ENCODE data around the gene MAP7. TPM values are rescaled to one million over a fixed set of nuclear protein-coding genes. Genes with fewer than 3 reads are reported as not detected.
"Not testable (repeated sequence)": the region's sequence is repeated elsewhere in the genome, so short reads cannot be mapped to it uniquely, and the experiment has no call there.

MAP7 gene
- total RNA-seq, 1 donor from 2014 or later: 3.2 TPM

DNA sequence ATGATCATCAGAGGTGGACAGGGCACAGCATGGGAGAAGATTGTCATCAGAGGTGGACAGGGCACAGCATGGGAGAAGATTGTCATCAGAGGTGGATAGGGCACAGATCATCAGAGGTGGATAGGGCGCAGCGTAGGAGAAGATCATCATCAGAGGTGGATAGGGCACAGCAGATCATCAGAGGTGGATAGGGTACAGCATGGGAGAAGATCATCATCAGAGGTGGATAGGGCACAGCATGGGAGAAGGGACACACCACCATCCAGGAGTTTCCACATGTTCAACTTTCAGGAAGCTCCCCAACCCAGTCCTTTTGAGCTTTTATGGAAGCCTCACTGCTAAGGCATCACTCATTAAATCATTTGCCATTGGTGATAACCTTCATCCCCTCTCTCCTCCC, 104.1 kb downstream of the MAP7 start:
- intact Hi-C loops (cut with DNase I): no loop called here
- ATAC-seq (no peak), DNase-seq (ENCODE audit: missing footprints) (no peak)

DNA sequence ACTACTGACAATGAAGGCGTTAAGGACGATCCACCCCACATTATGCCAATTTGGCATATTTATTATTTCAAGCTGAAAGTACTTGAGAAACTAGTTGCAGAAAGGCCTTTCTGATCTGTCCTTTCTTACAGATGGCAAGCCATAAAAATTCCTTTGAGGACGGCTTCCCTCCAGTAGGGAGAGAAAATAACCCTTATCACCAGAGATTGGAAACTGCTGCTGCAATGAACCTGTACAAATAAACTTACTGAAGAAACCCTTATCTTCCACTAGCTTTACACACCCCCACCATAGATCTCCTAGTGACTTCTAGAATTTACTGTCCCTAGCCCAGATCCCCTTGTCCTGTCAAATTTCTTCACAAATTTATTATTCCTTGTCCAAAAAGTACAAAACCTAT, 105.2 kb downstream of the MAP7 start:
- DNase-seq (ENCODE audit: missing footprints): no peak
- intact Hi-C loops (cut with DNase I): no loop called here
- no peak for ATAC-seq

DNA sequence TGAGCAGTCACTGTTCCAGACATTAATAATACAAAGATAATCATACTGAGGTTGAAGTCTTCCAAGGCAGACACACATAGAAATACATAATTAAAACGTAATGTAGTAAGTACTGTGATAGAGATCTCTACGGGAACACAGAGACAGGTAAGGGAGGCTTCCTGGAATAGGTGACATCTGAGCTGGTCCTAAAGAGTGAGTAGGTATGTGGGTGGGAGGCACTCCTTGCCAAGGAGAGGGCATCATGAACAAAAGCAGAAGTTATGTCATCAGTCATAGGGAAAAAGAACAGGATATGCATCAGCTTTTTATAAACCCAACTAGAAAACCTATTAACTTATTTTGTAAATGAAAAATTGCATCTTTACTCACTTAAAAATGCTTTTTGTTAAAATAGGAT, 110.0 kb downstream of the MAP7 start:
- intact Hi-C loops (cut with DNase I): no loop called here
- ATAC-seq (no peak), DNase-seq (ENCODE audit: missing footprints) (no peak)

DNA sequence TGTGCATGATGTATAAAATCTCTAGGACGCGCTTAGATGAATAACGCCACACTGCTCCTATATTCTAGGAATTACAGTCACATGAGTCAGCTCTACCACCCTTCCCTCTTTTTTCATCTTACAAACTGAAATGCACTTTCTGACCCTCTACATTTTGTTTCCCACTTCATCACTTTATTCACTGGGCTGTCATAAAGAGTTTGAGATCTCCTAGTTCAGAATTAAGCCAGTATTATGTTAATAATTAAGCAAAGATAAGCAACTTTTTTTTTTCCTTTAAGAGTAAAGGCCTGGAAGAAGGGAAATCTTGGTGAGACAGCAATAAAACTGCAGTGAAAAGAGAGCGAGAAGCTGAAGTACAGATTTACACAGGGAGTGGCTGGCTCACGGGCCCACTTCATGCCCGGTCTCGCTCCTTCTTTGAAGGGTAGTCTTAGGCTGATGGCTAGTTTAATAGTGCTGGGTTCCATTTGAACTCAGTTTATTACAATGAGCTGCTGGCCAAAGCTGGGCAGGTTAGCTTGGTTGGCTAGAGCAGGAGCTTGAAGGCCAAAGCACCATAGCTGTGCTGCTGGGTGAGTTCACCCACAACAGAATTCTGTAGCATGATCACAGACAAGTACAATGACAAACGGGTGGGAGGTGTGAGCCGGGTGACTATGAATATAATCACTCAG, 110.6 kb downstream of the MAP7 start:
- DNase-seq (ENCODE audit: missing footprints) (no peak), ATAC-seq (no peak)
- intact Hi-C loops (cut with DNase I): no loop called here

DNA sequence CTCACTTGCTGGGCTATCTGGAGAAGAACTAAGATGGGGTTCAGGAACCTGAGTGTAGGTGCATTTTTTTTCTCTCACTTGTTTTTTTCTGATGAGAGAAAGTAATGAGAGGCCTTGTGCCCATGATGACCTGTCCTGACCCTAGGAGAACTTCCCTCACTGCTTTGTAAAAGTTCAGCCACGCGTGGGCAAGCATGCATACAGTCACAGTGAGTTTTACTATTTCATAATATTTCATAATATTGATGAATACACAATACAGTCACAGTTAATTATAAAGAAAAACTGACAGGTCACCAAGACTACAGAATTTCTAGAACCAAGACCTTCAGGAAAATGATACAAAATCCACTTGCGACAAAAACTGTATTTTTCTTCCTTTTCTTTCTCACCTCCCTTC, 111.8 kb downstream of the MAP7 start:
- intact Hi-C loops (cut with DNase I): no loop called here
- ATAC-seq: no peak
- no peak for DNase-seq (ENCODE audit: missing footprints)

DNA sequence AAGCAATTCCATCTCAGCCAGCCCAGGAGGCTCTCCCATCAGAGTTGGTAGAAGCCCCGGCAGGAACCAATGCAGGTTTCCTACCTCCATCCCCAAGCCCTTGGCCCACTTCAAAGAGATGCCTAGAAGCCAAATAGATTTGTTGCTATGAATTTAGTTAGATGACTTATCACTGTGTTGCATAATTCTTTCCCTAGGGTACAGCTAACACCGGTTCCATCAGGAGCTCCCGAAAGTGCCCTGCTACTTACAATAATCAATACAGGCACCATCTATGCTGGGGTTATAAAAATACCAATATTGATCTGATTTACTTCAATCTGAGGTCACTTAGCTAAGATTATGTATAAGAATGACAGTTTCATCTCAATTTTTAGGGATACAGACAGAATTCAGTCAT, 113.0 kb downstream of the MAP7 start:
- intact Hi-C loops (cut with DNase I): no loop called here
- DNase-seq (ENCODE audit: missing footprints) (no peak), ATAC-seq (no peak)

DNA sequence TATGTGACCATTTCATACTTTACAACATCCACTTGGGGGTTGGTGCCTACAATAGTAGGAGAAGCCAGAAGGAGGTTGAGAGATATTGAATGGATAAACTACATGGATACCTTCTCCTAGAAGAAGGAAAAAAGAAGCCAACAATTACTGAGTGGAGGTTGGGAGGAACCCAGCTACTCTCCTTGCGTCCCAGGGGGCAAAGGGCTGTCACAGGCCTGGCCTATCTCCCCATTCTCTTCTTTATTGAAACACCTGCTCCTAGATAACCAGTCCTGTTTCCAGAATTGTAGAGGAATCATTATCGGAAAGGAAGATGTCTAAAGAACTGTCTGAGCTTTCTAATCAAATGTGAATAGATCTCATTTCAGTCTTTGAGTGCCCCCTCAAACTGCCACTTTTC, 115.1 kb downstream of the MAP7 start:
- no peak for ATAC-seq
- DNase-seq (ENCODE audit: missing footprints): no peak
- intact Hi-C loops (cut with DNase I): no loop called here

DNA sequence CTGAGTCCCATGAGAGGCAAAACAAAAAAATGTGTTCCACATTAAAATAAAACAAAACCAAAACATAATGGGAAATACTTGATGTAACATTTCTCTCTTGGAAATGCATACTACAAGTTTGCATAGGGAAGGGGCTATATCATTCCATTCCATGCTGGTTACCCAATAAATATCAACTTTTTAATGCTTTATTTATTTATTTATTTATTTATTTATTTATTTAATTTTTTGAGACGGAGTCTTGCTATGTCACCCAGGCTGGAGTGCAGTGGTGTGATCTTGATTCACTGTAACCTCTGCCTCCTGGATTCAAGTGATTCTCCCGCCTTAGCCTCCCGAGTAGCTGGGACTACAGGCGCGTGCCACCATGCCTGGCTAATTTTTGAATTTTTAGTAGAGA, 118.9 kb downstream of the MAP7 start:
- intact Hi-C loops (cut with DNase I); ATAC-seq; DNase-seq (ENCODE audit: missing footprints): not testable (repeated sequence)

DNA sequence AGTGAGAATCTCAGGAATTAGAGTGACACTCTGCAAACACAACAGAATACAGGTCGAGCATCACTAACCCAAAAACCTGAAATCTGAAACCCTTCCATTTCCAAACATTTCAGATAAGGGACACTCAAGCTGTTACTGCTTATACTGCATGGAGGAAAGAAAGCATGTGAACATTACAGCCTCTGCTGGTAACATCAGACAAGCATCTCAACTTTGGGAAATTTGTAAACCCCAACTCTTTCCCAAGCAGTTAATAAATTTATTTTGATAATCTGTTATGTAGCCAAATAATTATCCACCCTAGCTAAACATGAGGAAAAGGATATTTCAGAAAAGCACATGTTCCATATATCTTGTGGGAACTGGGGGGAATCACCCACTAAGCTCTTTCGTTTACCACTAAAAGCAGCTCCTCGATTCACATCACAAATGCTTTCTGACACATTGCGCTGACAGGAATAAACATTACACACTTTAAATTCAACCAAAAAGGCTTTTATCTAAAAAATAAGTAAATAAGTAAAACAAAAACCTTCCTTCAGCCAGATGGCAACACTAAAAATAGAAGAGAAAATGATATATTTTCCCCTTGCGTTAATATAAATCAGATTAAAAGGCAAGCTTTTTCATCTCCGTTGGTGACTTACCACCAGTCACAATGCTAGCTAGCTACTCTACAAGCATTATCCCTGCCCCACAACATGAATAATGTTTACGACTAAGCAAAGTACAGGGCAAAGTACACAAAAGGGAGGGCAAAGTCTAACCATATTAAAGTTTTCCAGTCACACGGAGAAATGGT, 120.8 kb downstream of the MAP7 start:
- no peak for ATAC-seq
- intact Hi-C loops (cut with DNase I): no loop called here
- DNase-seq (ENCODE audit: missing footprints): no peak

DNA sequence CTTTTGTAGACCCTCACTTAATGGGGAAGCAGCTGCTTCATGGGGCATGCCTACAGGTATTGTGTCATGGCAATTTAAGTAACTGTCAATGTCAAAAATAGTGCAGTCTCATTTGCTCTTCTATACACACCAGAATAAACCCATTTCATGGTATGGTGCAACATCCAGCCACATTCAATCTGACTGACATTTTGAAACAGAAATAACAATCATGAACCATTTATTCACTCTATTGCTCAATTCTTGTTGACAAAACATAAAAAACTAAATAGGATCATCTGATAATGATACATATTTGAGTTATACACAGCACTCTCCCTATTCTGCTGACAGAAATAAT, 122.9 kb downstream of the MAP7 start:
- DNase-seq (ENCODE audit: missing footprints) (no peak), ATAC-seq (no peak)
- intact Hi-C loops (cut with DNase I): no loop called here

DNA sequence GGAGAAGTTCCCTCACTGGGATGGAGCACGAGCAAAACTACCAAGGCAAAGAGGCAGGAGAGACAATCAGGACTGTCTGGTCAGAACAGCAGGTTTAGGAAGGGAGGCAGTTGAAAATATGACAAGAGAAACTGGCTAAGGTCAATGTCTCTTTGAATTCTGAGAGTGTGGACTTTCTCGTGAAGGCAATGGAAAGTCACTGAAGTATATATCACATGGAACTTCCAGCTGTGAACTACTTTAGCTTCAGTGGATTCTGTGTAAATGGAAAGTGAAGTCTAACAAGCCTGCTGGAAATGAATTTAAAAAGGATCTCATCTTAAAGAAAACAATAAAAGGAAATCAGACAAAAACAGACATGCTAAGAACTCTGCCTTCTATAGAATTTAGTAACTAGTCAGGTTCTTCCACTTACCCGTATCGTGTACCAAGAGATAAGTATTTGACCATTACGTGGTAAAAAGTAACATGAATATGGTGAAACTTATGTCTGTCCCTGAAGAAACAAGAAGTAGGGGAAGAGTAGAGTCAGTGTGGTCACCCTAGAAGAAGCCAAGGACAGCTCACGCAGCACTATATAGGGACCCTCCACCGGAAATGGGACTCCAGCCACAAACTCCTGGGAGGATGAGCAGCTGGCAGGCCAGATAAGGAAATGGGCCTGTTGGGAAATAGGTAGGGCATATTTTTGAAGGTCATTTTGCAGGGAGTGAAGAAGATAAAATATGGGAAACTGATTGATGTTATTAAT, 123.4 kb downstream of the MAP7 start:
- ATAC-seq: no peak
- intact Hi-C loops (cut with DNase I): no loop called here
- DNase-seq (ENCODE audit: missing footprints): no peak

DNA sequence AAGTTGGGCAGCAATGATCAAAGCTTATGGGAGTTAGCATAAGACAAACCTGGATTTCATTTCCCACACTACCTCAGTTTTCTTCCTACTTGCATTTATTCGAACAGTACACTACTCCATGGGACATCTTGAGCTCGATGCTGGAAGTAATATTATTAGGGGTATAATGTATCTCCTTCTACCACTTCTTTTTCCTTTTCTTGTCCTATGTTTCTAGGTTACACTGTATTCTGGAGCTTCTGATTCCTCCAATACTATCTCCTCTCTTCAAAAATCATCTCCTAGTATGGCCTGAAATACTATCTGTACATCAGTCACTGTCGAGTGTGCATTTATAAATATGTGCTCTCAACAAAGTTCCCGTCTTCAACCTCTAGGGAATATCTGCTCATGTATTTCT, 124.4 kb downstream of the MAP7 start:
- intact Hi-C loops (cut with DNase I): no loop called here
- DNase-seq (ENCODE audit: missing footprints): no peak
- no peak for ATAC-seq

DNA sequence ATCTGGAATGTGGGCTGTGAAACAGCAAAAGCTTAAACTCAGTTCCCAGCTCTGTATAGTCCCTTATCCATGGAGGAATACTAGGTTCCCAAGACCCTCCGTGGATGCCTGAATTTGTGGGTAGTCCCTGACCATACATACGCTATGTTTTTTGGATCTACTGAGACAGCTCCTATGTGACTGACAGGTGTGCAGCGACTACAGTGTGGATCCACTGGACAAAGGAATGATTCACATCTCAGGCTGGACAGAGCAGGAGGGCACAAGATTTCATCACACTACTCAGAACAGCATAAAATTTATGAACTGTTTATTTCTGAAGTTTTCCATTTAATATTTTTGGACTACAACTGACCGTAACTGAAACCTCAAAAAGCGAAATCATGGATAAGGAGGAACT, 125.3 kb downstream of the MAP7 start:
- intact Hi-C loops (cut with DNase I): no loop called here

DNA sequence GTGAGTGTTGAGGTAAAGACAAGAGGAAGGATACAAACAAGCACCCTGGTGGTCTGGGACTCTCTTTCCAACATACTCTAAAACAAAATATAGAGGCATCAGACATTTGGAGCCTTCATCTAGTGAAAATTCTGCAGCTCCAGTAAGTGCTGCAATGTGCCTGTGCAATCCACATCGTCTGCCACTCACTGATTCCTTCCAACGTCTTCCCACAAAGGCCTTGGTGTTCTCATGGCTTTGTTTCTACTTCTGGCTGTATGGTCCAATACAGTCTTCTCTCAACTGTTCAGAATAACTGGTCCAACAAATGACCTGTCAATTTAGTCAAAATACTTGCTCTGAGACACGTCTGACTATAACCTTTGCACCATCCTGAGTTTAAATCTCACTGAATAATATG, 125.8 kb downstream of the MAP7 start:
- ATAC-seq (no peak), DNase-seq (ENCODE audit: missing footprints) (no peak)
- intact Hi-C loops (cut with DNase I): no loop called here

More for the DNA sequence above, 125.3 kb downstream of the MAP7 start:
- no peak for DNase-seq (ENCODE audit: missing footprints)
- ATAC-seq: no peak

DNA sequence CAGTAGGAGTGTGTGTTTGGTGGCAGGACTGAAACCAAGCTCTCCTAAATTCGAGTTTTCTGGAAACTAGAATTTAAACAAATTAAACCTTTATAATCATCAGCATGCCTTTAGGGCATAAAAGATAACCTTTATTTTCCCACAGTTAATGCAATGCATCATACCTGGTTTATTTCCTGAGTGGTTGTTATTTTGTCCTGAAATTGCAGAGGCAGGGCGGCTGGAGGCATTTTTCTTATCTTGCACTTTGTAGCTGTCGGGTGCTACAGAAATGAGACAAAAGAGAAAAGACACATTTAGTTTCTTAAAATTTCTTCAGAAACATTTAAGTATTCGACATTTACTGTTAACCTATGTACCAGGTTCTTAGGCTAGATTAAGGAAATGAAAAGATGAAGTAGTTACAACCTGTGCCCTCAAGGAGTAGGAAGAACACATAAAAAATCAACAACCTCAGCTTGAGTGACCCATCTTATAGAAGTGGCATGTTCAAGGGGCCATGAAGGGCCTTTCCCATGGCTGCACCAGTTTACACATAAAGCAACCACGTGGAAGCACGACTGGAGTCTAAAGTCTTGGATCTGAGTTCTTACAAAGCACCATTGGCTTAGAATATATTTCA, 128.6 kb downstream of the MAP7 start:
- DNase-seq (ENCODE audit: missing footprints) (no peak), ATAC-seq (no peak)
- intact Hi-C loops (cut with DNase I): no loop called here

DNA sequence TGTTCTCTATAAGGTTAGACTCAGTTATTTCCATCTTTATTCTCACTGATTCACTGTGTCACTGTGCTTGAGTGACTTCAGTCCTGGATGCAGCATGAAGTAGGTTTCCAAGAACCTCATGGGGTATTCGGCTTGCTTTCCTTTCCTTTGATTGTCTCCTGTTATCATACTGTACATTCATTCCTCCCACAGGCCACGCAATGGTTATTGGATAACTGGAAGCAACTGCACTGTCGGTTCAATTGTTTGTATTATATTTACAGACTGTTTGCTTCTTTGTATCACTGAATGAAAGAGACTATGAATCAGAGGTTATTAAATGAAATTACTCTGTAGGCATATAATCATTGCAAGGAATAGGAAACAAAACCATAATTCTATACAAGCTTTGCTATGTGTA, 129.4 kb downstream of the MAP7 start:
- intact Hi-C loops (cut with DNase I): no loop called here
- DNase-seq (ENCODE audit: missing footprints) (no peak), ATAC-seq (no peak)

DNA sequence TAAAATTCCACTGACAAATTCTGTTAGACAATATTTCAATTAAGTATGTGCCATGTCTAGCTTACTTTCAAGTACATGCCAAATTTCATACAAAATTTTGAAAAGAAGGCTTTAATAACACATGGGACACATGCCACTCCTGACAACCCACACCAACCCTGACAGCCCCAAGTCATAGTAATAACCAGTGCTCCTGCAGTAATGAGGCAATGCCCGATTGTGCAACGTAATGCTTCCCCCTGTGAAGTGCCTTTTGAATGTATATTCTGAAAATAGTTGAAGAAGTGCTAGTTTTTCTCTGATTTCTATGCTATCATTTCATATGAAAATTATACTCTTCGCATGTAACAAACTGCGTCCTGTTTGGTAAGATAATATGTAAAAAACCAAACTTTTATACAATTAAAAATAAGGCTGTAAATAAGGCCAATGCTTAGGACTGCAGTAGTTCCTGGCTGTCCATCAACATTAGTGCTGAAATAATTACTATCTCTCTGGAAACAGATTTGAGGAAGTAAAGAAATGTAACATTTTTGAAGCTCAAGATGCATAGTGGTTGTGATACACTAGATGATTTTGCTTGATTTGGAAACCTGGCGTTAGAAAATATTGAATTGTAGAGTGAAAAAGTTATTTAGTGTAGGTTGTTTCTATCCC, 134.7 kb downstream of the MAP7 start:
- ATAC-seq (no peak), DNase-seq (ENCODE audit: missing footprints) (no peak)
- intact Hi-C loops (cut with DNase I): no loop called here

DNA sequence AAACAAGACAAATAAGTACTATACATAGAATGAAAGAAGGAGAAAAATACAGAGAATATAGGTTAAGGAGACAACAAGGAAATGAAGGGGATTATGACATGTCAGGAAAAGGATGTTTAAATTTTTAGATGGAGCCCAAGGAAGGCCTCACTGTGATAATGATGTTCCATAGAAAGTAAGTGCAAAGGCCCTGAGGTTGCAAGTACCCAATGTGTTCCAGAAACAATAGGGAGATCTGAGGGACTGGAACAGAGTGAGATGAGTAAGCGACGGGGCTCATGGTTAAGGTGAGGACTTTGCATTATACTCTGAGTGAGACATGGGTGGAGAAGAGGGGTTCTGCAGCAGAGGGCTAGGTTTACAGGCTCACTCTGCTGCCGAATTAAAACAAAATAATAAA, 137.8 kb downstream of the MAP7 start:
- no peak for DNase-seq (ENCODE audit: missing footprints)
- intact Hi-C loops (cut with DNase I): no loop called here
- no peak for ATAC-seq
